ENCODE results near the gene B3GALT4.

GRCh38 chr6:33296797-33297405 is 20.0 kb downstream of the B3GALT4 start:
- TF ChIP-seq POLR2A (IDR thresholded peaks at IDR 0.05; ENCODE audit: borderline replicate concordance, extremely low read depth, insufficient read depth, insufficient read length) (no peak), EZH2 (IDR thresholded peaks at IDR 0.05) (no peak), CTCF (IDR thresholded peaks at IDR 0.05 in 2 of 3, conservative IDR thresholded peaks at IDR 0.05 in 1 of 3; ENCODE audit: borderline replicate concordance in 1 of 3, insufficient read depth in 1 of 3, low read depth in 2 of 3, low read length in 2 of 3) (no peak), ZNF274 (IDR thresholded peaks at IDR 0.05; ENCODE audit: low read depth, low read length) (no peak), RAD21 (IDR thresholded peaks at IDR 0.05; ENCODE audit: low read depth) (no peak), EZH2phosphoT487 (IDR thresholded peaks at IDR 0.05; ENCODE audit: borderline replicate concordance) (no peak), ZFX (IDR thresholded peaks at IDR 0.05) (no peak), ZBTB33 (IDR thresholded peaks at IDR 0.05; ENCODE audit: extremely low read depth, insufficient replicate concordance, low read length) (no peak), EGR1 (IDR thresholded peaks at IDR 0.05; ENCODE audit: low read depth) (no peak), MAX (IDR thresholded peaks at IDR 0.05) (no peak), POLR2AphosphoS5 (IDR thresholded peaks at IDR 0.05; ENCODE audit: low read depth, low read length) (no peak), SP1 (IDR thresholded peaks at IDR 0.05; ENCODE audit: low read depth) (no peak), CEBPB (IDR thresholded peaks at IDR 0.05; ENCODE audit: low read depth) (no peak), ELF1 (IDR thresholded peaks at IDR 0.05; ENCODE audit: borderline replicate concordance, low read depth) (no peak)

Measured in HCT116 (cell line).